ENCODE measurements around the gene CTXND1.

CTXND1 gene

GRCh38 chr15:80182611-80183261, 69.3 kb downstream of the CTXND1 start:
- no peak for DNase-seq (ENCODE audit: low read depth)

- DNase-seq (ENCODE audit: low read depth): no peak
These were observed 71.0 kb downstream of the CTXND1 start for GRCh38 chr15:80180986-80181385.

- no peak for DNase-seq (ENCODE audit: low read depth)
These were observed 71.5 kb downstream of the CTXND1 start for GRCh38 chr15:80180468-80180867.

- DNase-seq (ENCODE audit: low read depth): no peak
These were observed 72.1 kb downstream of the CTXND1 start for GRCh38 chr15:80179935-80180334.

- no peak for DNase-seq (ENCODE audit: low read depth)
These were observed 72.8 kb downstream of the CTXND1 start for GRCh38 chr15:80179025-80179759.

- no peak for DNase-seq (ENCODE audit: low read depth)
These were observed 74.9 kb downstream of the CTXND1 start for GRCh38 chr15:80177156-80177555.

- DNase-seq (ENCODE audit: low read depth): no peak
These were observed 75.6 kb downstream of the CTXND1 start for GRCh38 chr15:80176443-80176842.

GRCh38 chr15:80175436-80175835, 76.6 kb downstream of the CTXND1 start:
- no peak for DNase-seq (ENCODE audit: low read depth)

- DNase-seq (ENCODE audit: low read depth): no peak
These were observed 77.8 kb downstream of the CTXND1 start for GRCh38 chr15:80174017-80174746.

GRCh38 chr15:80173022-80173759, 78.8 kb downstream of the CTXND1 start:
- peak; percentile 29 for DNase-seq (ENCODE audit: low read depth)

GRCh38 chr15:80172401-80172800, 79.6 kb downstream of the CTXND1 start:
- no peak for DNase-seq (ENCODE audit: low read depth)

GRCh38 chr15:80171787-80172186, 80.2 kb downstream of the CTXND1 start:
- DNase-seq (ENCODE audit: low read depth): no peak

GRCh38 chr15:80170596-80170995, 81.4 kb downstream of the CTXND1 start:
- no peak for DNase-seq (ENCODE audit: low read depth)

GRCh38 chr15:80169768-80170357, 82.2 kb downstream of the CTXND1 start:
- DNase-seq (ENCODE audit: low read depth): no peak

- no peak for DNase-seq (ENCODE audit: low read depth)
These were observed 83.6 kb downstream of the CTXND1 start for GRCh38 chr15:80168421-80168820.

- DNase-seq (ENCODE audit: low read depth): no peak
These were observed 84.1 kb downstream of the CTXND1 start for GRCh38 chr15:80167936-80168335.

GRCh38 chr15:80163897-80164296, 88.1 kb downstream of the CTXND1 start:
- no peak for DNase-seq (ENCODE audit: low read depth)

GRCh38 chr15:80163217-80163616, 88.8 kb downstream of the CTXND1 start:
- no peak for DNase-seq (ENCODE audit: low read depth)

- no peak for DNase-seq (ENCODE audit: low read depth)
These were observed 89.9 kb downstream of the CTXND1 start for GRCh38 chr15:80162059-80162554.

GRCh38 chr15:80161468-80162016, 90.5 kb downstream of the CTXND1 start:
- no peak for DNase-seq (ENCODE audit: low read depth)

- DNase-seq (ENCODE audit: low read depth): no peak
These were observed 91.3 kb downstream of the CTXND1 start for GRCh38 chr15:80160570-80161156.

All from activated T-helper 9 cell treated with anti-CD3 and anti-CD28 coated beads, Interleukin-2, amount 50 U/mL, for 16 hours (primary cell).